ENCODE data around the gene SBNO2.

SBNO2 gene

DNA sequence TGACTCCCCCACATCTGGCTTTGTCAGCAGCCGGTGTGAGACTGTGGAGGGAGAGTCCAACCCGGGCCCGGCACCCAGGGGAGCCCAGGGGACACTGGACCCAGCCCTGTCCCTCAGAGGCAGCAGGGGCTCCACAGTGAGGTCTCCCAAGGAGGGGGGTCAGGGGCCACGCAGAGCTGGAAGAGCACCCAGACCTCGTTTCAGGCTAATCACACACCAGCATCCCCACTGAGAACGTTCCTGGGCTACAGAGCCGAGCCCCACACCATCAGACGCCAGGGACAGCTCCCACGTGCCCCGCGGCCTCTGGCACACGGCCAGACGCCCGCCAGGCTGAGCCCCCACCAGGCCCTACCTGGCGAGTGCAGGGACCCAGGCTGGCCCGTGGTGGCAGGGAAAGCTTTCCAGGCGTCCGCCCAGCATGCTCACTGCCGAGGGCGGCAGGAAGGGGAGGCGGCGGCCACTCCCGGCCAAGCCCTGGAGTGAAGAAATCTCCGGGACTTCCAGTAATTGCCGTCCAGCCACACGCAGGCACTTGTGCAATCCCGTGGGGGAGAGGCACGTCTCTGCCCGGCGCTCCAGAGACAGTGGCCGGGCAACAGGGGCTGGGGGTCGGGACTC is 19.2 kb downstream of the SBNO2 start:
- no peak for DNase-seq (ENCODE audit: low read depth, low spot score)

- DNase-seq (ENCODE audit: low read depth, low spot score): no peak
Measured at GRCh38 chr19:1153891-1154730, 20.0 kb downstream of the SBNO2 start.

- no peak for DNase-seq (ENCODE audit: low read depth, low spot score)
Measured at GRCh38 chr19:1151917-1152587, 22.0 kb downstream of the SBNO2 start.

GRCh38 chr19:1151037-1151724 is 22.9 kb downstream of the SBNO2 start:
- no peak for DNase-seq (ENCODE audit: low read depth, low spot score)

DNA sequence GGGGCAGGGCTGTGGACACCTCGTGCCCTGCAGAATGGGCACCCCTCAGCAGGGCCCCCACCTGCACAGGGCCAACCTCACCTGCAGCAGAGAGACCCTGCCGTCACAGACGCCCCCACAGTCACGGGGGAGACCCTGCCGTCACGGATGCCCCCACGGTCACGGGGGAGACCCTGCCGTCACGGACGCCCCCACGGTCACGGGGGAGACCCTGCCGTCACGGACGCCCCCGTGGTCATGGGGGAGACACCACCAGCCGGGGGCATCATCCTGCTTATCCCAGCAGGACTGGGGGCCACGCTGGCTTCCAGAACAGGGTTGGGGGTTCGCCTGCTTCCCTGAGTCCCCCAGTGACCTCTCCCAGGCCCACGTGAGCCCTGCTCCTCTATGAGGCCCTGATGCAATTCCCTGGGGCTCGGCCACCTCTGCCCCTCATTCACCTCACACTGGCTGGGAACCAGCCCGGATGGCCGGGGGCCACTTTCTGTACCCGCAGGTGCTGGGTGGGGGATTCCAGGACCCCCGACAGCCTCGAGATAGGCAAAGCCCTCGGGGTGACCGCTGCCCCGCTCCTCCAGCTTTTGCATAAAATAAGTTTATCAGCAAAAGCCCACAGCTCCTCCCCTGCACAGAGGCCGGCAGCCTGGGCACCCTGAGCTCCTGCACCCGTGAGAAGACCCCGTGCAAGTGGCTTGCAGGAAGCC is 23.6 kb downstream of the SBNO2 start:
- no peak for DNase-seq (ENCODE audit: low read depth, low spot score)

DNA sequence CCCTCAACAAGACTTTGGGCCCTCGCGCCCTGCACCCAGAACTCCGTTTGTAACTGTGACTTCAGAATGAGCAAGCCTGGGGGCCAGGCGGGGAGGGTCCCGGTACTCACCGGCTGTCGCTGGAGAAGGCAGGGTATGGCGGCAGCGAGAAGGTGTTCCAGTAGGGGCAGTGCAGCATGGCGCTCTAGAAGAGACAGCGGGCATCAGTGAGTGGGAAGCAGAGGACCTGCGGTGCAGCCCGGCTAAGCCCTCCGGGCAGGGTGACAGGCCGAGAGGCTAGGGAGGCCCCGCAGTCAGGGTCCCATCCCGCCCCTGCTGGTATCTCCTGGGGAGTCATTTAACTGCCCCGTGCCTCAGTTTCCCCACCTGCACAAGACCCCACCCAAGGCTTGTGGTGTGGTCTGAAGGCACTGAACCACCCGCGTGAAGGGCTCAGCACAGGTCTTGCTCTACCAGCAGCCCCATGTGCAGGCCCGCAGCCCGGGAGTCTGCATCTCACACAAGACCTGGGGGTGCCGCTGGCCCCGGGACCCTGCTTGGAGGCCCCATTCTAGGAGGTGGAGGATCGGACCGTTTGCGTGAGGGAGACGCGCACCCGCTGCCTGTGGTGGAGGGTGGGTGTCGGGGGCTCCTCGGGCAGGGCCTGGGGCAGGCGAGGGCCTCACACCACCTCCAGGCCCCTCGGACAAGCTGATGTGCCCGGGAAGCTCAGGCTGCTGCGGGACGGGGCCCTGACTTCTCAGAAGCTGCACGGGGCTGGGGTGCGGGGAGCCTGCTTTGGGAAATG is 24.6 kb downstream of the SBNO2 start:
- DNase-seq (ENCODE audit: low read depth, low spot score): no peak

DNA sequence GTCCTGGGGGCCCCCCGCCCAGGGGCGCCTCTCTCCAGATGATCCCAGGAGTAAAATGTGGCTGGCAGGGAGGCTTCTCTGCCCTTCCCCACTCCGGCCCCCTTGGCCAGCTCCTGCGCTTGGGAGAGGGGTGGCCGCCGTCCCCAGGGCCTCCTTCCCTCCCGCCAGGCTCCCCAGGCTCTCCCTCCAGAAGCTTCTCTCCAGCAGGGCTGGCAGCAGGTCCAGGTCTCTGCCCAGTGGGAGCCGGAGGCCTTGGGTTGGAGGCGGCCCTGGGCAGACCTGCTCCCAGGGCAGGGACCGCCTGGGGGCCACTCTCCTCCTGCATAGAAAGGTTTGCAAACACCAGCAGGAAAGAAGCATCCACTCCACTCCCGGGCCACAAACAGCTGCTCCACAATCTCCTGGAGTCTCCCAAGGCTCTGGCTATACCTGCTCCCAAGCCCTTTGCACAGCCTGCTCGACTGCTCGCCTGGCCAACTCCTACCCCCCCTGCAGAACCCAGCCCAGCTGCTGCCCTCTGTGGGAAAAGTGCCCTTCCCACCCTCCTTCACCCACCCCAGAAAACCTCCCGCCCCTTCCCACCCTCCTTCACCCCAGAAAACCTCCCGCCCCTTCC is 26.0 kb downstream of the SBNO2 start:
- no peak for DNase-seq (ENCODE audit: low read depth, low spot score)

DNA sequence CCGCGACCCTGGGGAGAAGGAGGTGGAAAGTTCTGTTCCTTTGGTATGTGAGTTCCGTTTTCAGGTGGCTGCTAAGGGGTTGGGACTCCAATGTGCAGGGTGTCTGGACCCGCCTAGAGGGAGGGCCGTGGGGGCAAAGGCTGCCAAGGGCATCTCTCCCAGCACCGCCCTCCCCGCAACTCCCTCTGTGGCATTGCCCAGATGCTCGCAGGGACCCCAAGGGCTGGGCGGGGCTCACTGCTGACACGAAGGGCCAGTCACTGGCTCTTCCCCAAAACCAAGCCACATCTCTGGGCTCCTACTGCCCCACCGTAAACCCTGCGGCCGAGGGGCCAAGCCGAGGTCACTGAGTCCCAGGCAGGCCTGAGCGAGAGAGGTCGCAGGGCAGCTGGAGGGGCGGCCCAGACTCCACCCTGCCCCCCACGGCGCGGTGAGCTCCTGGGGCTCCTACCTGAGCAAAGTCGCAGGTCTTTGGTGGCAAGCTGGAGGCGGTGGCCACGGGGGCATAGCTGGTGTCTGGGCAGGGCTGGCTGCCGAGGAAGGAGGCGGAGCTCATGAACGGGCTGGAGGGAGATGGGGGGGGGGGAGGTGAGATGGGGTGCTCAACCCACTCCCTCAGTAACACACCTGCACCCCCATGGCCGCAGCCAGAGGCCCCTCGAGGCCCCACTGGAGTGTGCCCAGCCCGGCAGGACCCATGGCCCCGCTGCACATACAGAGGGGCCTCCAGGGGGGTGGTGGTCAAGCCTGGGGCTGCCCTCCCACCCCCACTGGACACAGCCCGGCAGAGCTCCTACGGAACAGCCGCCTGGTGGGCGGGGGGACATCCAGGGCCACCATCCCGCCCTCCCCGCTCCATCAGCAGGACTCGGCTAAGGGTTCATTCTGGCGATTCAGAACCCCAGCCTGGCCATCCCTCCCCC is 26.9 kb downstream of the SBNO2 start:
- DNase-seq (ENCODE audit: low read depth, low spot score): no peak

DNA sequence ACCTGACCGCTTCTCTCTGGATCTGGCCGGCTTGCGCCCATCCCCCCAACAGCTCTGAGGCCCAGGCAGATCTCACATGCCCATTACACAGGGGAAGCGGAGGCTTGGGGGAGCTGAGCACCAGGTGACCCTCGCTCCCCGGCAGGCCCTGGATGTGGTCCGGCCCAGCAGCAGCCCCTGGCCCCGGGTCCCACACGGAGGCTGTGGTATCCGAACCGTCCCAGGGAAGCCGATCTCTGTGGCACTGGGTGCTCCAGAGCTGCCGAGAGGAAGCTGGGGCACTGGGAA is 27.7 kb downstream of the SBNO2 start:
- DNase-seq (ENCODE audit: low read depth, low spot score): no peak

DNA sequence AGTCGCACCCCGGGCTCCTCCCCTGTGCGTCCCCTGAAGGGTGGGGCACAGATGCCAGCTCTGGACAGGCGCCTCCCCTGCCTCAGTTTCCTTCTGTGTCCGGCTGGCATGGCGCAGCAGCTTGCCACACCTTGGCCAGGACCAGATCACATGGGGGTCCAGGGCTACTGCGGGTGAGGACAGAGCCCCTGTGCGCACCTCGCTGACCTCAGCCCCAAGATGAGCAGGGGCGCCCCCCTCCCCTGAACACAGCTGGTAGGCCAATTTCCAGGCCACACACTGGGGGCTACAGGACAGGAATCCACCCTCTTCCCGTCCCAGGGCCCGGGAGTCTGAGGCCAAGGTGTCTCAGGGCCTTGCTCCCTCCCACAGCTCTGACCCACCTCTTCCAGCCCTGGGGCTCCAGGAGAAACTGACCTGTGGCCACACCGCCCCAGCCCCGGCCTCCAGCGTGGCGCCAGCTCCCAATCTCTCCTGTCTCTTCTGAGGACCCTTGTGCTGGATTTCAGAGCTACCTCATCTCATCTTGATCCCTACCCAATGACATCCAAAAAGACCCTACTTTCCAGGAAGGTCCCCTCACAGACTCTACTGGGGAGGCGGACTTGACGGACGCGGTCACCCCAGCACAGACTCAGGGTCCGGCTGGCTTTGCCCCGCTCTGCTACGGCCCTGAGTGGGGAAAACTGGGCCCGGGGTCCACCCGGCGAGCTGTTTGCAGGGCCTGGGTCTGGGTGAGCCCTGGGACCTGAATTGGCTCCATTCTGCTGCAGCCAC is 28.2 kb downstream of the SBNO2 start:
- no peak for DNase-seq (ENCODE audit: low read depth, low spot score)

GRCh38 chr19:1144741-1145140 is 29.3 kb downstream of the SBNO2 start:
- DNase-seq (ENCODE audit: low read depth, low spot score): no peak

DNA sequence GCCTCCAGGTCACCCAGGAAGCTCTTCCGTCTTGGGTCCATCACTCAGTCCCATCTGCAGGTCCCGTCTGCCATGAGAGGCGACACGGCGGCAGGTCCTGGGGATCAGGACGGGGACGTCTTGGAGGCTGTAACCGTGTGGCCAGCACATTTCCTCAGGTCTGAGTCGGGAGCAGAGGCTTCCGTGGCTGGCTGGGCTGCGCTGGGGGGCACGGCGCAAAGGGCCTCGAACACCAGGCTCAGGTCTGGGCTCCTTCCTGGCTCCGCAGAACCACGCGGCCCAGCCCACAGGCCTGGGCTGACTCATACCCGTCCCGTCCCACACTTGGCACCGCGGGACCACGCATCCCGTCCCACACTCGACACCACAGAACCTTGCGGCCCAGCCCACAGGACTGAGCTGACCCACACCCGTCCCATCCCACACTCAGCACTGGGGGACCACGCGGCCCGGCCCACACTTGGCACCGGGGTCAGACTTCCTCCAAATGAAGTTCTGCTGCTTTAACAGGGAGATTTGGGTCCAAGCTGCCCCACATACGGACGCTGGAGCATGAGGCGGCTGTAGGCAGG is 30.2 kb downstream of the SBNO2 start:
- no peak for DNase-seq (ENCODE audit: low read depth, low spot score)

DNA sequence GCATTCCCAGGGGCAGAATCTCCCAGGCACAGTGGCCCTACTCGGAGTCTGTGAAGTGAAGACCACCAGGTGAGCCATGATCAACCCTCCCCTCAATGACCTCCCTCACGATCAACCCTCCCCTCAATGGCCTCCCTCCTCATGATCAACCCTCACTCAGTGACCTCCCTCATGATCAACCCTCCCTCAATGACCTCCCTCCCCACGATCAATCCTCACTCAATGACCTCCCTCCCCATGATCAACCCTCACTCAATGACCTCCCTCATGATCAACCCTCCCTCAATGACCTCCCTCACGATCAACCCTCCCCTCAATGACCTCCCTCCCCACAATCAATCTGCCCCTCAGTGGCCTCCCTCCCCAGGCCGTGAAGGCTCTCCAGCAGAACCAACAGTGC is 32.1 kb downstream of the SBNO2 start:
- no peak for DNase-seq (ENCODE audit: low read depth, low spot score)

DNA sequence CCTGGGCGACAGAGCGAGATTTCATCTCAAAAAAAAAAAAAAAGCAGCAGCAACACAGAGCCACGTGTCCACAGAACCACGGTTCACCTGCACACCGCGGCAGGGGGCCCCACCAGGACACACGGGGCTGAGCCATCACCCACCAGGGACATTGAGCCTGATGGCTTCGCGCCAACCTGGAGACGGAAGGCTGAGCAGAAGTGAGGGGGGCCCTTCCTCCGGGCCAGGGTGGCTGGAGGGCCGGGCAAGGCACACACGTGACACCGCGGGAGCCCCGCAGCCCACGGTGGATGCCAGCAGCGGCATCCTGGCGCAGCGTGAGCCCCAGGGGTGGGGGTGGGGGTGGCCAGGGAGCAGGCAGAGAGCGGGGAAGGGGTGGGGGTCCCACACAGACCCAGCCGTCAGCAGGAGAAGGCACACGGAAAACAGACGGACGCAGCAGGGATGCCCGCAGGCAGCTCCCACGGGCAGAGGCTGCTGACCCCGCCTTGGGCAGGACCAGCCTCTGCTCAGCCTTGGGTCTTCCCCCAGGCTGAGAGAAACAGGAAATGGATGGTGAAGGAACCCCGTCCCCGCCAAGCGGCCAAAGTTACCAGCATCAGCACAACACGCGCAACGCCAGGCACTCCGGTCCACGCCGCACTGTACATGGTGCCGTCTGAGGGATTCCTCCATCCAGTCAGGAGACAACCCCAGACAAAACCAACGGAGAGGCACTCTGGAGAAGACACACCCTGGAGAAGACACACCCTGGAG is 33.6 kb downstream of the SBNO2 start:
- DNase-seq (ENCODE audit: low read depth, low spot score): no peak

DNA sequence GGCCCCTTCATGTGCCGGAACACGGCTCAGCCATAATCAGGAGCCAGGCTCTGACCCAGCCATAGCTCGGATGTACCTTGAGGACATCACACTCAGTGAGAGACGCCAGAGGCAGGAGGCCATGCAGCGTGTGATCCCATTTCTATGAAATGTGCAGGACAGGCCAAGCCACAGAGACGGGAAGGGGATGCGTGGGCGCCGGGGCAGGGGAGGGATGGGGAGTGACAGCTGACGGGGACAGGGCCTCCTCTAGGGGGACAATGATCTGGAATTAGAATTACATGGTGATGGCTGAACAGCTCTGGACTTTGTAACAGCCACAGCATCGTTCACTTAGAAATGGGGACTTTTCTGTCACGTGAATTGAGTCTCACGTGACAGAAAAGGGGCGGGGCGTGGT is 34.9 kb downstream of the SBNO2 start:
- DNase-seq (ENCODE audit: low read depth, low spot score): no peak

DNA sequence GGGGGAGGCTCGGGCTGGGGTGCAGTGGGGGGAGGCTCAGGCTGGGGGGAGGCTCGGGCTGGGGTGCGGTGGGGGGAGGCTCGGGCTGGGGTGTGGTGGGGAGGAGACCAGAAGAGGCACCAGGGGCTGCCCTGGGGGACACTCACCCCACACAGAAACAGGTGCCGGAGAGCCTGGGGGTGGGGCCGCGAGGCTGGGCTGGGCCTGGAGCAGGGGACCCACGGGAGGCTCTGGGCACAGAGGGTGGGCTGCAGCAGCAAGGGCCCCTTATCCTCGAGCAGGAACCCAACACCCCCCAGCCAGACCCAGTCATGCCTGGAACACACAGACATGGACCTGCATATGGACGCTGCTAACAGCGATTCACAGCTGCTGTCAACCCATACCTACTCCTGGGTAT is 35.9 kb downstream of the SBNO2 start:
- DNase-seq (ENCODE audit: low read depth, low spot score): no peak

DNA sequence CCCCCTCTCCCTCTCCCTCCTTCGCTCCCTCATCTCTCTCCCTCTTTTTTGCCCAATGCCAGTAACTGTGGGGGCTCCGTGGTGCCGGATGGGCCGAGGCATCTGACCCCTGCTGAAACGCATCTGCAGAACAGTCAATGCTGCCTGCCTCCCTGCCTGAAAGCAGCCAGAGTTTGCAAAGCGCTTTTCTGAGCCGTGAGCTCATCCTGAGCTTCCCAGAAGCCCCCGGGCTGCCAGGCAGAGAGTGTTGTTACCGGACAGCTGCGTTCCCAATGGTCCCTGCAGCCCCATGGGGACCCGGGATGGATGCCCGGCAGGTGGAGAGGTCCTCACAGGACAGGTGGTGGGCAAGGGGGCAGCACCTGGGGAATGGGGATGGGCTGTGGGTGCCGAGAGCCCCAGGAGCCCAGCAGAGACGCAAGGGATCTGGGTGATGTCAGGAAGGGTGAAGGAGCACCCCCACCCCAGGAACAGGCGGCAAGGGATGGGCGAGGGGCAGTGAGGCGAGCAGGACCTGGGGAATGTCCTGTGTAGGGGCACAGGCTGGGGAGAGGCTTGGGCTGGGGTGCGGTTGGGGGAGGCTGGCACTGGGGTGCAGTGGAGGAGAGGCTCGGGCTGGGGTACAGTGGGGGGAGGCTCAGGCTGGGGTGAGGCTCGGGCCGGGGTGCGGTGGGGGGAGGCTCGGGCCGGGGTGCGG is 37.3 kb downstream of the SBNO2 start:
- DNase-seq (ENCODE audit: low read depth, low spot score): no peak
